ENCODE results near the gene LGALS4.
"Not testable (repeated sequence)": the region's sequence is repeated elsewhere in the genome, so short reads cannot be mapped to it uniquely, and the experiment has no call there.

DNA sequence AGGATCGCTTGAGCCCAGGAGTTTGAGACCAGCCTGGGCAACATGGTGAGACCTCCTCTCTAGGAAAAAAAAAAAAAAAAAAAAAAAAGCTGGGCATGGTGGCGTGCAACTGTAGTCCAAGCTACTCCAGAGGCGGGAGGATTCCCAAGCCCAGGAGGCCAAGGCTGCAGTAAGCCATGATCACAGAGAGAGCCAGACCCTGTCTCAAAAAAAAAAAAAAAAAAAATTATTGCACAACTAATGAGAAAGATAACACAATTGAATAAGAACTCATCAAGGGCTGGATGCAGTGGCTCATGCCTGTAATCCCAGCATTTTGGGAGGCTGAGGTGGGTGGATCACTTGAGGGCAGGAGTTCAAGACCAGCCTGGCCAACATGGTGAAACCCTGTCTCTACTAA lies 26.7 kb downstream of the LGALS4 start:
- TF ChIP-seq TAF1 (IDR thresholded peaks at IDR 0.05; ENCODE audit: borderline replicate concordance, low read depth, low read length); POLR2A (IDR thresholded peaks at IDR 0.05; ENCODE audit: low read depth, low read length); POLR2AphosphoS5 (IDR thresholded peaks at IDR 0.05; ENCODE audit: low read depth, low read length): not testable (repeated sequence)
